ENCODE data around the gene GFRA4. TPM values are rescaled to one million over a fixed set of nuclear protein-coding genes. Genes with fewer than 3 reads are reported as not detected.

The GFRA4 gene
- total and polyA plus RNA-seq, 2 donors (not counting 3 experiments of a cell fraction or from before 2014, with no cell fraction given), result not detected

GRCh38 chr20:3702611-3703391, 39.6 kb upstream of the GFRA4 start:
- H3K27me3 ChIP-seq (ENCODE audit: control insufficient read depth in 2 of 2, insufficient read depth in 2 of 2, low read length in 2 of 2), result no peaks in the 10 kb centered on the region
- H4K20me1 ChIP-seq (replicated peaks; ENCODE audit: control insufficient read depth, extremely low read depth, insufficient read depth, low read length), result no peaks in the 10 kb centered on the region
- H3K79me2 ChIP-seq (ENCODE audit: control insufficient read depth, insufficient read depth, low read length), result no peaks in the 10 kb centered on the region
- TF ChIP-seq JUN (IDR thresholded peaks at IDR 0.05; ENCODE audit: borderline replicate concordance, insufficient read depth, insufficient read length, low read depth) (no peak), MYC (IDR thresholded peaks at IDR 0.05; ENCODE audit: low read depth, low read length) (no peak), CTCF (IDR thresholded peaks at IDR 0.05; ENCODE audit: extremely low read depth in 1 of 2, insufficient read depth in 1 of 2, low read depth in 1 of 2, low read length in 2 of 2) (no peak), POLR2A (IDR thresholded peaks at IDR 0.05; ENCODE audit: low read depth, low read length) (no peak), GATA2 (IDR thresholded peaks at IDR 0.05; ENCODE audit: insufficient read depth, insufficient read length, low read depth, low read length) (no peak), FOS (IDR thresholded peaks at IDR 0.05; ENCODE audit: borderline replicate concordance, insufficient read depth, low read length) (no peak), MAX (IDR thresholded peaks at IDR 0.05; ENCODE audit: insufficient read depth, insufficient read length) (no peak), POLR2AphosphoS5 (IDR thresholded peaks at IDR 0.05; ENCODE audit: insufficient read depth, low read depth, low read length) (no peak), EZH2 (IDR thresholded peaks at IDR 0.05; ENCODE audit: borderline replicate concordance, low read depth, low read length, severe bottlenecking) (no peak)
- POLR2A ChIA-PET, result no interaction called here
- no peak overlapping the region for H3K27ac ChIP-seq (ENCODE audit: insufficient read depth, low read depth, low read length)
- H3K9me1 ChIP-seq (replicated peaks; ENCODE audit: control insufficient read depth, extremely low read depth, insufficient read depth, low read length), result no peaks in the 10 kb centered on the region
- dilution Hi-C loops (cut with MboI; ENCODE audit: extremely low pct_ligation_motif_present, low sequenced_read_pairs), result no loop called here
- H3K9me3 ChIP-seq (replicated peaks; ENCODE audit: control insufficient read depth, insufficient read depth, low read length), result no peaks in the 10 kb centered on the region
- H3K4me3 ChIP-seq (replicated peaks in 1 of 3; ENCODE audit: insufficient read depth in 1 of 3, low read depth in 1 of 3, low read length in 3 of 3), result no peak overlapping the region
- no TSS peak for BruUV-seq (replicated peaks)
- no peak overlapping the region for H3K4me2 ChIP-seq (ENCODE audit: insufficient read depth, low read length)
- DNase-seq (ENCODE audit: low read depth, low spot score) (no peak), FAIRE-seq (no peak)
- intact Hi-C loops (cut with micrococcal nuclease), result loop anchor here (1.0 kb wide), 1 partner anchor 22 kb away; no protein-coding TSS in a partner anchor
- no peak overlapping the region for H3K9ac ChIP-seq (replicated peaks; ENCODE audit: extremely low read depth, insufficient read depth, low read length)
- H2AFZ ChIP-seq (ENCODE audit: low read depth, low read length), result no peak overlapping the region
- CTCF ChIA-PET, result interaction anchor here (1.2 to 2.3 kb wide), 2 partner anchors 8 to 26 kb away, joined by 5 to 22 read pairs; no protein-coding TSS in a partner anchor
- H3K4me1 ChIP-seq (ENCODE audit: control insufficient read depth, extremely low read depth, insufficient read depth, low read length), result no peaks in the 10 kb centered on the region
- no peaks in the 10 kb centered on the region for H3K36me3 ChIP-seq (ENCODE audit: control insufficient read depth in 2 of 2, extremely low read depth in 1 of 2, insufficient read depth in 2 of 2, low read length in 2 of 2)

Measured in endothelial cell of umbilical vein (primary cell).